MCF 10A (cell line): ENCODE data around the gene GID8. TPM values are rescaled to one million over a fixed set of nuclear protein-coding genes. Genes with fewer than 3 reads are reported as not detected.

Source experiments
- BruUV-seq: library from RNA; stranded (reverse); fragments of 400-500 nt; replicated peaks from 2 replicates; lab custom pipeline; 2021; lab: Mats Ljungman, UMichigan
- CTCF ChIA-PET: fragments of 300-600 bp; sonication (Branson Sonifier 250); formaldehyde crosslinking; extraction: SDS; loops from one replicate; lab custom pipeline; 2021; ENCODE audit warnings: antibody characterized with exemption, inconsistent platforms; lab: Yijun Ruan, JAX
- POLR2A ChIA-PET: fragments of 300-600, 350-650 bp; sonication (Branson Sonifier 250); formaldehyde crosslinking; extraction: SDS; loops from one replicate; lab custom pipeline; 2020; ENCODE audit warnings: antibody characterized with exemption, inconsistent platforms; lab: Yijun Ruan, JAX
- DNase-seq: peaks from one replicate; pipeline ENCODE4 v3.0.0-alpha.2; 2018; ENCODE audit not compliant: unreplicated experiment
- H3K27ac Mint-ChIP-seq: one replicate; pipeline ENCODE4 v1.8.0; 2022; ENCODE audit warnings: mild to moderate bottlenecking, low read depth, mixed read lengths; ENCODE audit not compliant: unreplicated experiment
- H3K27me3 Mint-ChIP-seq: one replicate; pipeline ENCODE4 v1.8.0; 2022; ENCODE audit warnings: mixed read lengths; ENCODE audit not compliant: insufficient read depth, unreplicated experiment
- H3K36me3 Mint-ChIP-seq: one replicate; pipeline ENCODE4 v1.8.0; 2022; ENCODE audit warnings: mild to moderate bottlenecking, moderate library complexity, mixed read lengths; ENCODE audit not compliant: insufficient read depth, unreplicated experiment
- H3K4me1 Mint-ChIP-seq: one replicate; pipeline ENCODE4 v1.8.0; 2022; ENCODE audit warnings: mixed read lengths; ENCODE audit not compliant: insufficient read depth, unreplicated experiment
- H3K4me3 Mint-ChIP-seq: one replicate; pipeline ENCODE4 v1.8.0; 2022; ENCODE audit warnings: mild to moderate bottlenecking, moderate library complexity, mixed read lengths; ENCODE audit not compliant: unreplicated experiment
- H3K9me3 Mint-ChIP-seq: one replicate; pipeline ENCODE4 v1.8.0; 2022; ENCODE audit warnings: mixed read lengths; ENCODE audit not compliant: unreplicated experiment
- intact Hi-C: fragments of 100-400 bp; cut with micrococcal nuclease; formaldehyde crosslinking; loops from 2 replicates; pipeline ENCODE4 v1.14.1; 2022
- total RNA-seq: library from RNA; stranded (reverse); gene quantifications from 2 replicates; pipeline ENCODE4 v1.2.3, GENCODE V29; 2022
- TF ChIP-seq, protein P1 (sequence below): fragments of 200-600 bp; IDR thresholded peaks from one replicate; pipeline ENCODE4 v1.8.0; 2022; ENCODE audit warnings: antibody characterized with exemption, mild to moderate bottlenecking; ENCODE audit not compliant: unreplicated experiment

The GID8 gene
- total RNA-seq, 1 experiment from 2014 or later = 31.6 TPM

DNA sequence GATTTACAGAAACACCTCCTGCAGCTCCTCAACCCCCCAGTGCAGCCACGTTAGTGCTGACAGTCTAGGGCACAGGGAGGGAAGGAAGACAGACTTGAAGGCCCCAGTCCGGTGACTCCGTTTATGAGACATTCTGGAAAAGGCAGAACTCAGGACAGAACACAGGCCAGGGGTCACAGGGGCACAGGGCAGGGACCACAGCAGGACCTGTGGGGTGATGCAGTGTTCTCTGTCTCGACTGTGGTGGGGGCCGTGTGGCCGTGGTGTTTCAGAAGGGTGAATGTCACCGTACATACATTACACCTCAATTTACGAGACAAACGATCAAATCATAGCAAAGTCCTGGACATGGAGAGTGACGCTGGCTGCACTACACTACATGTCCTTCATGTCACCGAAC, 57.5 kb downstream of the GID8 start:
- H3K27me3 Mint-ChIP-seq = peaks cover 97% of the 10 kb centered on the region
- DNase-seq = no peak
- POLR2A ChIA-PET = no interaction called here
- CTCF ChIA-PET = interaction anchor here (0.6 to 1.6 kb wide), 4 partner anchors 8 to 141 kb away, joined by 3 to 6 read pairs (median 4); no protein-coding TSS in a partner anchor
- TF ChIP-seq, protein P1, sequence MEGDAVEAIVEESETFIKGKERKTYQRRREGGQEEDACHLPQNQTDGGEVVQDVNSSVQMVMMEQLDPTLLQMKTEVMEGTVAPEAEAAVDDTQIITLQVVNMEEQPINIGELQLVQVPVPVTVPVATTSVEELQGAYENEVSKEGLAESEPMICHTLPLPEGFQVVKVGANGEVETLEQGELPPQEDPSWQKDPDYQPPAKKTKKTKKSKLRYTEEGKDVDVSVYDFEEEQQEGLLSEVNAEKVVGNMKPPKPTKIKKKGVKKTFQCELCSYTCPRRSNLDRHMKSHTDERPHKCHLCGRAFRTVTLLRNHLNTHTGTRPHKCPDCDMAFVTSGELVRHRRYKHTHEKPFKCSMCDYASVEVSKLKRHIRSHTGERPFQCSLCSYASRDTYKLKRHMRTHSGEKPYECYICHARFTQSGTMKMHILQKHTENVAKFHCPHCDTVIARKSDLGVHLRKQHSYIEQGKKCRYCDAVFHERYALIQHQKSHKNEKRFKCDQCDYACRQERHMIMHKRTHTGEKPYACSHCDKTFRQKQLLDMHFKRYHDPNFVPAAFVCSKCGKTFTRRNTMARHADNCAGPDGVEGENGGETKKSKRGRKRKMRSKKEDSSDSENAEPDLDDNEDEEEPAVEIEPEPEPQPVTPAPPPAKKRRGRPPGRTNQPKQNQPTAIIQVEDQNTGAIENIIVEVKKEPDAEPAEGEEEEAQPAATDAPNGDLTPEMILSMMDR = no peak
- no peak overlapping the region for H3K27ac Mint-ChIP-seq
- H3K36me3 Mint-ChIP-seq = no peaks in the 10 kb centered on the region
- BruUV-seq = no TSS peak
- H3K4me1 Mint-ChIP-seq = no peaks in the 10 kb centered on the region
- intact Hi-C loops = no loop called here
- H3K4me3 Mint-ChIP-seq = no peak overlapping the region
- H3K9me3 Mint-ChIP-seq = no peaks in the 10 kb centered on the region

DNA sequence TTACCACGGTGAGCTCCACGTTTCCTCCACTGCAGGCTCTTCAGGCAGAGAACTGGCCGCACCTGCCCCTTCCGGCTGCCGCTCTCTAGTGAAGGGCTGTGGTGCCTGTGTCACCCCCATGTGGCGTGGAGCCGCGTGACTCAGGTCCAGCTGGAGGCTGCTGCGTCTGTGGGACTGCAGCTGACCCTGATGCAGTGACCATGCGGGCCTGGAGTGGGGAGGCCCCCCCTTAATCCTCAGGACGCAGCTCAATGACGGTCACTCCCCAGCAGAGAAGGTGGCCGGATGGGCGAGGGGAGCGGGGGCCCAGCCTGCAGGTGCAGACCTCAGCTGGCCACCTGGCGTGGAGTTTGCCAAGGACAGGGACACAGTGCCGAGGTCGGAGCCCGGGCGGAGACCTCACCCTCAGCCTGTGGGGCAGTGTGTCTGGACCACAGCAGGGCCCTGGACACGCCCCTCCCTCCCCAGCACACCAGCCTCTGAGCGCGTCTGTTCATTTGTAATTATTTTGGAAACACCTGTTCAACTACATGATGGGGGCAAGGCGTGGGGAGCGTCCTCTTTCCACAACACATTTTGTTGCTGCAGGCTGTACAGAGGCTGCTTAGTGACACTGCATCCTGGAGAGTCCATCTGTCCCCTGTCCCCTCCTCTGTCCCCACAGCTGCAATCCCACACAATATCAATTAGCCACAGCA, 58.1 kb downstream of the GID8 start:
- Mint-ChIP-seq H3K4me1 (no peaks in the 10 kb centered on the region), H3K9me3 (no peaks in the 10 kb centered on the region), H3K27ac (no peak overlapping the region), H3K4me3 (no peak overlapping the region), H3K27me3 (peaks cover 98% of the 10 kb centered on the region), H3K36me3 (no peaks in the 10 kb centered on the region)
- no peak for DNase-seq
- no TSS peak for BruUV-seq
- intact Hi-C loops = no loop called here
- TF ChIP-seq, protein P1 = no peak
- POLR2A ChIA-PET = no interaction called here
- CTCF ChIA-PET = interaction anchor here (0.6 to 0.8 kb wide), 2 partner anchors 9 to 141 kb away, joined by 3 to 6 read pairs; no protein-coding TSS in a partner anchor

DNA sequence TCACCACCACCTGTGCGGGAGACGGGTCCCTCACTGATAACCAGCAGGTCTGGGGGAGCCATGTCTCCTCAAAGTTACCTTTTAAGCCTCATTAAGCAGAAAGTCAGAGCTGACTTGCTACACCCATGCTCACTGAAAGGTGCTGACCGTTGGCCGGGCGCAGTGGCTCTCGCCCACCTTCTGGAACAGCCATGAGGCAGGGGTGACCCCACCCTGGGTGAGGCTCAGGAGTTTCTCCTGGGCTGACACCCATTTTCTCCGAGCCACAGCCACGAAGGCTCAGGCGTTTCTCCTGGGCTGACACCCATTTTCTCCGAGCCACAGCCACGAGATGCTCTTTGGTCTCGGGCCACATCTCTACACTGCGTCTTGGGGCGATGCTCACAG, 58.6 kb downstream of the GID8 start:
- no TSS peak for BruUV-seq
- no peak overlapping the region for H3K4me3 Mint-ChIP-seq
- DNase-seq = no peak
- ChIA-PET CTCF (no interaction called here), POLR2A (no interaction called here)
- TF ChIP-seq, protein P1 = no peak
- no peaks in the 10 kb centered on the region for H3K36me3 Mint-ChIP-seq
- no peaks in the 10 kb centered on the region for H3K4me1 Mint-ChIP-seq
- peaks cover 98% of the 10 kb centered on the region for H3K27me3 Mint-ChIP-seq
- H3K27ac Mint-ChIP-seq = no peak overlapping the region
- intact Hi-C loops = no loop called here
- no peaks in the 10 kb centered on the region for H3K9me3 Mint-ChIP-seq

DNA sequence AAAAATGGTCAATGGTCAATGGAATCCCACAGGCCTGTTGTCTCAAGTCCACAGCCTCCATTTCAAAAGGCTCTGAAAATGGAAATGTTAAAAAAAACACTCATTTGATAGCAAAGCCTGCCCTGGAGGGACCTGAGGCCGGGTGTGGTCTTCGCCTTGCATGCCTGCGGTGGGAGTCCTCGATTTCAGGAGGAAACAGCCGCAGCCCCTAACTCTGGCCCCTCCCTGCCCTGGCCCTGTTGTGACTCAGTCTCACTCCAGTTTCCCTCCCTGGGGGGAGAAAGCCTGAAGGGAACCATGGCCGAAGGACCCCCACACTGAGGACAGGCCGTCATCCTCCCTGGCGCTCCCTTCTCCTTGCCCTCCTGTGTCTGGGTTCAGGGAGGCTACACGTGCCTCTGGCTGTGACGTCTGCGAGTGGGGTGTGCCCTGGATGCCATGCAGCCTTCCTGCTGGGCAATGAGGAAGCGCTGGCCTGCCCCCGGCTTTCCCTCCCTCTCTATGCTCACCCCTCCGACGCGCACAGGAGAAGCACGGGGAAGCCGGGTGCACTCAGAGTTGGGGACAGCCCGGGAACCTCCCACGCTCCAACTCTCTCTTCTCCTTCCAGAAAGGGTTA, 59.6 kb downstream of the GID8 start:
- ChIA-PET POLR2A (no interaction called here), CTCF (no interaction called here)
- Mint-ChIP-seq H3K27ac (no peak overlapping the region), H3K4me1 (no peaks in the 10 kb centered on the region), H3K36me3 (no peaks in the 10 kb centered on the region), H3K4me3 (no peak overlapping the region), H3K9me3 (no peaks in the 10 kb centered on the region), H3K27me3 (peaks cover 90% of the 10 kb centered on the region)
- TF ChIP-seq, protein P1 = no peak
- no TSS peak for BruUV-seq
- DNase-seq = no peak
- intact Hi-C loops = no loop called here

Other genes starting within 250 kb of the GID8 start
- gene NTSR1, start 229.3 kb upstream of the GID8 start, total RNA-seq = 4.5 and 6.2 TPM in 2 replicates
- 16.9 and 17.8 TPM in 2 replicates for gene MRGBP, start 141.7 kb upstream of the GID8 start, total RNA-seq
- 28.8 and 31.0 TPM in 2 replicates for gene OGFR, start 133.3 kb upstream of the GID8 start, total RNA-seq
- not detected in 2 replicates for gene COL9A3, start 121.1 kb upstream of the GID8 start, total RNA-seq
- 10.8 and 12.8 TPM in 2 replicates for gene TCFL5, start 76.3 kb upstream of the GID8 start, total RNA-seq
- gene DIDO1, start 11.6 kb upstream of the GID8 start, total RNA-seq = 36.8 and 40.7 TPM in 2 replicates
- 0.07 TPM in 1 of 2 replicates, not detected in the other for gene SLC17A9, start 14.6 kb downstream of the GID8 start, total RNA-seq
- gene BHLHE23, start 68.8 kb downstream of the GID8 start, total RNA-seq = not detected in 2 replicates